Fibroblast of lung (primary cell): ENCODE data around the gene PAX7. TPM values are rescaled to one million over a fixed set of nuclear protein-coding genes. Genes with fewer than 3 reads are reported as not detected.

Experiments used
- DNase-seq, 2 donors: peaks; one replicate each; pipeline versions ENCODE4 v3.0.0 to v3.0.0-alpha.2; 2010; ENCODE audit warnings: low read depth in 2 of 2
- H2AFZ ChIP-seq: 2 replicates; pipeline ENCODE4 v1.5.1; 2012; ENCODE audit warnings: low read length, control low read depth, inconsistent platforms
- H3K27ac ChIP-seq: 2 replicates; pipeline ENCODE4 v1.5.1; 2011; ENCODE audit warnings: low read length, control low read depth; ENCODE audit not compliant: insufficient read depth
- H3K27me3 ChIP-seq: 2 replicates; pipeline ENCODE4 v1.5.1; 2011; ENCODE audit warnings: mild to moderate bottlenecking, low read length; ENCODE audit not compliant: control insufficient read depth, insufficient read depth
- H3K36me3 ChIP-seq: 2 replicates; pipeline ENCODE4 v1.5.1; 2011; ENCODE audit warnings: low read length; ENCODE audit not compliant: control insufficient read depth, insufficient read depth
- H3K4me1 ChIP-seq: 2 replicates; pipeline ENCODE4 v1.5.1; 2011; ENCODE audit warnings: low read length; ENCODE audit not compliant: control insufficient read depth, insufficient read depth; ENCODE audit errors: extremely low read depth
- H3K4me2 ChIP-seq: 2 replicates; pipeline ENCODE4 v1.5.1; 2011; ENCODE audit warnings: low read length, control low read depth; ENCODE audit not compliant: insufficient read depth; ENCODE audit errors: extremely low read depth
- H3K4me3 ChIP-seq, 4 experiments: fragments of 200-600 bp in 1 of 4; sonication (generic) in 1 of 4; replicated peaks in 1 of 4; 2 replicates each; pipeline ENCODE4 v1.5.1; 2011 to 2016; ENCODE audit warnings: low read length in 4 of 4, low read depth in 3 of 4, mild to moderate bottlenecking in 3 of 4, control low read depth in 2 of 4, inconsistent platforms in 1 of 4, mixed read lengths in 1 of 4; ENCODE audit not compliant: insufficient read depth in 1 of 4; ENCODE audit errors: control extremely low read depth in 1 of 4
- H3K79me2 ChIP-seq: 2 replicates; pipeline ENCODE4 v1.5.1; 2012; ENCODE audit warnings: mild to moderate bottlenecking, low read length, inconsistent platforms; ENCODE audit not compliant: control insufficient read depth, insufficient read depth
- H3K9ac ChIP-seq: 2 replicates; pipeline ENCODE4 v1.5.1; 2011; ENCODE audit warnings: mild to moderate bottlenecking, low read length, control low read depth; ENCODE audit not compliant: insufficient read depth
- H3K9me3 ChIP-seq: 2 replicates; pipeline ENCODE4 v1.5.1; 2012; ENCODE audit warnings: low read depth, low read length; ENCODE audit not compliant: control insufficient read depth, insufficient read depth
- H4K20me1 ChIP-seq: 2 replicates; pipeline ENCODE4 v1.5.1; 2011; ENCODE audit warnings: low read length; ENCODE audit not compliant: control insufficient read depth, insufficient read depth; ENCODE audit errors: extremely low read depth
- CTCF ChIP-seq, 2 donors: IDR thresholded peaks in 1 of 2; conservative IDR thresholded peaks in 1 of 2; 1 replicate in 1 of 2; 2 replicates in 1 of 2; pipeline ENCODE4 v1.5.1; 2011 to 2012; ENCODE audit warnings: low read length in 2 of 2, control low read depth in 1 of 2, inconsistent platforms in 1 of 2, low read depth in 1 of 2, mild to moderate bottlenecking in 1 of 2
- EZH2 ChIP-seq: IDR thresholded peaks from 2 replicates; pipeline ENCODE4 v1.5.1; 2012; ENCODE audit warnings: low read length, control low read depth, mild to moderate bottlenecking; ENCODE audit errors: missing control alignments
- polyA plus RNA-seq, 2 donors: library from polyadenylated mRNA; depleted of rRNA in 1 of 2; stranded (reverse) in 1 of 2; unstranded in 1 of 2; fragments of >200 nt; gene quantifications; 2 replicates each; pipeline ENCODE4 v1.2.1, GENCODE V29; 2011 to 2012; ENCODE audit warnings: missing spikeins in 1 of 2
- total RNA-seq: library from RNA; depleted of rRNA; stranded (reverse); fragments of >200 nt; gene quantifications from 2 replicates; pipeline ENCODE4 v1.2.1, GENCODE V29; 2014

Gene PAX7
- total and polyA plus RNA-seq, 2 donors (not counting 1 experiment from before 2014, with no cell fraction given) = not detected

DNA sequence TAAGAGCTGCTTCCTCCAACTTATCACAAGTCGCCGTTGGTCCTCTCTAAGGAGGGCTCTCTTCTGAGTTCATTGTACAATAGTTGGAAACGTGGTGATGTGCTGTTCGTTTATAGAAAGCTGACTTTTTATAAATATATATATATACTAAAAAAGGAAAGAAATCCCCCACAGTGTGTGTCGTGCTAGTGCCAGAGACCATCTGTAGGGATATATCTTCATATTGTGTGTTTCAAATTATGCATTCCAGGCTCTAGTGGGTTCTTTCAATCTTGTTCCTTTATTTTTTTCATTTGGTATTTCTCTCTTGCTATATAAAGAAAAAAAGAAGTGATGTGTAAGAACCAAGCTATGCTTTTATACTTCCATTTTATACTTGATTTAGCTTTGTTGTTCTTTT lies 117.0 kb downstream of the PAX7 start:
- TF ChIP-seq EZH2 (no peak), CTCF (conservative IDR thresholded peaks at IDR 0.05 in 1 of 2, IDR thresholded peaks at IDR 0.05 in 1 of 2; ENCODE audit: low read depth in 1 of 2, low read length in 2 of 2) (no peak)
- Histone ChIP-seq H3K27ac (no peak overlapping the region), H3K79me2 (no peaks in the 10 kb centered on the region), H4K20me1 (no peaks in the 10 kb centered on the region), H2AFZ (no peak overlapping the region), H3K9me3 (no peaks in the 10 kb centered on the region), H3K36me3 (no peaks in the 10 kb centered on the region), H3K4me2 (no peak overlapping the region), H3K27me3 (no peaks in the 10 kb centered on the region), H3K4me1 (no peaks in the 10 kb centered on the region), H3K9ac (no peak overlapping the region), H3K4me3 (no peak overlapping the region)
- DNase-seq = no peak

DNA sequence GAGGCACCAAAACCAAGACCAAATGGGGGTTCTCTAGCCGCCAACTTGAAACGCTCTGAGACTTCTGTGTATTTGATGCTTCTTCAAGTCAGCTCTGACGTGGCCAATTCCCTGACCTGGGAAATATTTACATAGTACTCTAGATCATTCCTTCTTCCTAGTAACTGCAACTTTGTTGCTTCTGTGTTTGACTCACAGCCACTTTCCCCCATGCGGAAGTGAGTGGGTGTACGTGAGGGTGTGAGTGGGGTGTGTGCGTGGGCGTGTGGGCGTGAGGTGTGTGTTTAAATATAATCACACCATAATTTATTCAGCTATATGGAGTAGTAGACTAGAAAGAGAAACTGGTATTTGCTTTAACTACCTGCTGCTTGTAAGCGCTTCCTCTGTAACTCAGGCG lies 117.8 kb downstream of the PAX7 start:
- no peaks in the 10 kb centered on the region for H3K9me3 ChIP-seq
- H3K79me2 ChIP-seq = no peaks in the 10 kb centered on the region
- DNase-seq = no peak
- no peak overlapping the region for H2AFZ ChIP-seq
- no peaks in the 10 kb centered on the region for H3K4me1 ChIP-seq
- H3K27me3 ChIP-seq = no peaks in the 10 kb centered on the region
- H3K27ac ChIP-seq = no peak overlapping the region
- no peaks in the 10 kb centered on the region for H4K20me1 ChIP-seq
- no peak overlapping the region for H3K4me3 ChIP-seq
- no peaks in the 10 kb centered on the region for H3K36me3 ChIP-seq
- no peak for TF ChIP-seq EZH2
- no peak for TF ChIP-seq CTCF (conservative IDR thresholded peaks at IDR 0.05 in 1 of 2, IDR thresholded peaks at IDR 0.05 in 1 of 2; ENCODE audit: low read depth in 1 of 2, low read length in 2 of 2)
- H3K9ac ChIP-seq = no peak overlapping the region
- no peak overlapping the region for H3K4me2 ChIP-seq

- no peaks in the 10 kb centered on the region for H3K79me2 ChIP-seq
- no peak overlapping the region for H3K4me2 ChIP-seq
- no peaks in the 10 kb centered on the region for H3K4me1 ChIP-seq
- DNase-seq = no peak
- H3K4me3 ChIP-seq = no peak overlapping the region
- no peak overlapping the region for H2AFZ ChIP-seq
- H3K27ac ChIP-seq = no peak overlapping the region
- H3K9ac ChIP-seq = no peak overlapping the region
- TF ChIP-seq CTCF (conservative IDR thresholded peaks at IDR 0.05 in 1 of 2, IDR thresholded peaks at IDR 0.05 in 1 of 2; ENCODE audit: low read depth in 1 of 2, low read length in 2 of 2) (no peak), EZH2 (no peak)
- no peaks in the 10 kb centered on the region for H3K27me3 ChIP-seq
- H3K9me3 ChIP-seq = no peaks in the 10 kb centered on the region
- no peaks in the 10 kb centered on the region for H3K36me3 ChIP-seq
- H4K20me1 ChIP-seq = no peaks in the 10 kb centered on the region
Measured at GRCh38 chr1:18749569-18749968, 118.9 kb downstream of the PAX7 start.
